T-helper 2 cell treated with Interferon-gamma antibody and Interleukin-4, amounts not matched to agents 100 ng/mL and 5 ng/mL, for 36 hours (primary cell): ENCODE data around the gene CASKIN1. TPM values are rescaled to one million over a fixed set of nuclear protein-coding genes. Genes with fewer than 3 reads are reported as not detected.

Experiments used
- intact Hi-C: fragments of 100-400 bp; cut with micrococcal nuclease; formaldehyde crosslinking; loops from one replicate; pipeline ENCODE4 v1.15.1; 2023
- total RNA-seq: library from RNA; stranded (reverse); gene quantifications from 2 replicates; pipeline ENCODE4 v1.2.3, GENCODE V29; 2022

CASKIN1 gene
- total RNA-seq, 1 donor from 2014 or later = 0.16 TPM

- intact Hi-C loops = no loop called here
These were observed 33.7 kb downstream of the CASKIN1 start for GRCh38 chr16:2162676-2163118.

GRCh38 chr16:2161911-2162310 is 34.5 kb downstream of the CASKIN1 start:
- intact Hi-C loops = no loop called here

- intact Hi-C loops = no loop called here
These were observed 35.4 kb downstream of the CASKIN1 start for GRCh38 chr16:2160915-2161551.

- intact Hi-C loops = loop anchor here (5.0 kb wide), 1 partner anchor 48 kb away; the partner anchor contains the start of gene MLST8
These were observed 37.1 kb downstream of the CASKIN1 start for GRCh38 chr16:2159175-2159838.

- intact Hi-C loops = loop anchor here (5.0 kb wide), 1 partner anchor 49 kb away; the partner anchor contains the start of gene MLST8
These were observed 38.2 kb downstream of the CASKIN1 start for GRCh38 chr16:2158262-2158638.

GRCh38 chr16:2157480-2158261 is 38.7 kb downstream of the CASKIN1 start:
- intact Hi-C loops = loop anchor here (5.0 kb wide), 1 partner anchor 50 kb away; the partner anchor contains the start of gene MLST8

GRCh38 chr16:2156849-2157224 is 39.6 kb downstream of the CASKIN1 start:
- intact Hi-C loops = loop anchor here (5.0 kb wide), 1 partner anchor 50 kb away; the partner anchor contains the start of gene MLST8

- intact Hi-C loops = loop anchor here (1.0 to 5.0 kb wide), 4 partner anchors 20 to 146 kb away; partner anchors contain the start of genes MLST8, NTHL1 and TSC2
These were observed 40.2 kb downstream of the CASKIN1 start for GRCh38 chr16:2155977-2156848.

- intact Hi-C loops = loop anchor here (1.0 to 5.0 kb wide), 4 partner anchors 19 to 145 kb away; partner anchors contain the start of genes MLST8, NTHL1 and TSC2
These were observed 41.1 kb downstream of the CASKIN1 start, which contains the start of gene TRAF7 for GRCh38 chr16:2155091-2155950. Gene TRAF7 (plus strand): TSS chr16:2155782. CDS start chr16:2163921, 8,139 bp downstream.

GRCh38 chr16:2154533-2155090 is 41.8 kb downstream of the CASKIN1 start:
- intact Hi-C loops = loop anchor here (1.0 to 5.0 kb wide), 4 partner anchors 18 to 144 kb away; partner anchors contain the start of genes MLST8, NTHL1 and TSC2

- intact Hi-C loops = no loop called here
These were observed 43.5 kb downstream of the CASKIN1 start for GRCh38 chr16:2152695-2153506.

GRCh38 chr16:2151188-2152091 is 45.0 kb downstream of the CASKIN1 start:
- intact Hi-C loops = no loop called here

GRCh38 chr16:2150418-2151187 is 45.8 kb downstream of the CASKIN1 start:
- intact Hi-C loops = no loop called here

- intact Hi-C loops = no loop called here
These were observed 46.6 kb downstream of the CASKIN1 start for GRCh38 chr16:2149630-2150417.

GRCh38 chr16:2148714-2149629 is 47.4 kb downstream of the CASKIN1 start:
- intact Hi-C loops = no loop called here
